GM03348 (cell line): Measurements from ENCODE around the gene DFFA.
"Not testable (repeated sequence)": the region's sequence is repeated elsewhere in the genome, so short reads cannot be mapped to it uniquely, and the experiment has no call there.

Experiments
- DNase-seq: peaks from one replicate; pipeline ENCODE4 v3.0.0; 2012; ENCODE audit warnings: low spot score

Gene DFFA

GRCh38 chr1:10428984-10429383 is 43.3 kb downstream of the DFFA start:
- DNase-seq: no peak

- not testable (repeated sequence) for DNase-seq
Observed at GRCh38 chr1:10426535-10426848, 45.8 kb downstream of the DFFA start.

- DNase-seq: not testable (repeated sequence)
Observed at GRCh38 chr1:10425826-10426534, 46.3 kb downstream of the DFFA start.

GRCh38 chr1:10424651-10425050 is 47.7 kb downstream of the DFFA start:
- no peak for DNase-seq

- DNase-seq: peak; percentile 55
Observed at GRCh38 chr1:10424034-10424433, 48.3 kb downstream of the DFFA start.

GRCh38 chr1:10421637-10422036 is 50.7 kb downstream of the DFFA start:
- DNase-seq: no peak

GRCh38 chr1:10419351-10419750 is 53.0 kb downstream of the DFFA start:
- DNase-seq: no peak

- DNase-seq: not testable (repeated sequence)
Observed at GRCh38 chr1:10418741-10419140, 53.6 kb downstream of the DFFA start.

- not testable (repeated sequence) for DNase-seq
Observed at GRCh38 chr1:10415967-10416366, 56.4 kb downstream of the DFFA start.

- peak; percentile 35 for DNase-seq
Observed at GRCh38 chr1:10415211-10415930, 57.0 kb downstream of the DFFA start.

- DNase-seq: no peak
Observed at GRCh38 chr1:10407201-10407600, 65.1 kb downstream of the DFFA start.
